HG02763 (cell line): ENCODE data around the gene ANKFY1.
"Not testable (repeated sequence)": the region's sequence is repeated elsewhere in the genome, so short reads cannot be mapped to it uniquely, and the experiment has no call there.

Source experiments
- ATAC-seq: cut with Tn5 transposase; IDR thresholded peaks from one replicate; pipeline ENCODE4 v1.9.1; 2021; ENCODE audit warnings: mild to moderate bottlenecking, moderate library complexity; ENCODE audit not compliant: unreplicated experiment

ANKFY1 gene

DNA sequence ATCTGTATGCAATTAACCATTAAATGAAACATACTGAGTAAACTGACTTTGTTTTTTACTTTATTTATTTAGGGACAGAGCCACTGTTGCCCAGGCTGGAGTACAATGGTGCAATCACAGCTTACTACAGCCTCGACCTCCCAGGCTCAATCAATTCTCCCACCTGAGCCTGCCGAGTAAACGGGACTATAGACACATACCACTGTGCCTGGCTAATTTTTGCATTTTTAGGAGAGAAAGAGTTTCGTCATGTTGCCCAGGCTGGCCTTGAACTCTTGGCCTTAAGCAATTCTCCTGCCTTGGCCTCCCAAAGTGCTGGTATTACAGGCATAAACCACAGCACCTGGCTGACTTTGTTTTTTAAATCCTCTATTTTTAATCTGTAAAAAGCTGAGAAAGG is 42.6 kb downstream of the ANKFY1 start:
- ATAC-seq = no peak

- no peak for ATAC-seq
Observed at GRCh38 chr17:4220655-4221054, 43.1 kb downstream of the ANKFY1 start.

DNA sequence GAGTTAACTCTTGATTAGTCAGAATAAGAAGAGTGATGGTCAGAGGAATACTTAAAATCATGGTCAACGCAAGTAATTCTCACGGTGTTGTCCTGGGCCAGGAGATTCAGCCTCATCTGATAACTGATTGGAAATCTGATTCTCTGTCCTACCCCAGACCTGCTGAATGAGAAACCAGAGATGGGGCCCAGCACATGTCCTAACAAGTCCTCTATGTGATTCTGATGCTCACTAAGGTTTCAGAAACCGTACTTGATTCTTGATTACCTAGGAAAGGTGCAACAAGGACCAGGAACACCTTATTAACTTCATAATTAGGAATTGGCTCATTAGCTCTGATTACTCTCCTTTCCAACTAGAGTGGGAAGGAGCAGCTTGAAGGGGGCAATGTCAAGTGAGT is 44.5 kb downstream of the ANKFY1 start:
- no peak for ATAC-seq

DNA sequence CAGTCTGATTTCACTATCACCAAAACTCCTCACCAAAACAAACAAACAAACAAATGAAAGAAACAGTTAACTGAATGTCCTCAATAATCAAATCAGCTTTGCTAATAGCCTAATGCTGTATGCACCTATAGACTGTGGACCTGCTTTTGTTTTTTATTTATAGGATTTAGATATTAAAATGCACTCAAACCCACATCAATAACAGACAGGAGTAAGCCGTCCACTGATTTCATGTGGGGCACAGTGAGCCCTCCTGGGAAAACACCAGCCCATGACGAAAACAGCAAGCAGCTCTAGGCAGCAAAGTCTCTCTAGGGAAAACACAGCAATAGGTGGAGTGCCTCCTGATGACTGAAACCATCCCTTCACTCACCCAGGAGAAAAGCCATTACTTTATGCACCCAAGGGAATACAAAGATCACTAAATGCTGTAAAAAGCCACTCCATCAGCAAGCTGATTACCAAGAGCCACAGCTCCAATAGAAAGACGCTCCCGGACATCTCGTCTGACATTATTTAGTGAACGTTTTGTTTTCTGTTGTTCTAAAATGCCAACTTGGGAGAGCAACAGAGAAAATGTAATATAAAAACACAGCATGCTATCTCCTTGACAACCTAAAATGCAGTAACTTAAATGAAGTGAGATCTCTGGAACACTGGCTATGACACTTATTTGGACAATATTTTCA is 47.8 kb downstream of the ANKFY1 start:
- no peak for ATAC-seq

GRCh38 chr17:4214157-4214556 is 49.6 kb downstream of the ANKFY1 start:
- ATAC-seq = no peak

GRCh38 chr17:4209611-4210010 is 54.2 kb downstream of the ANKFY1 start:
- no peak for ATAC-seq

DNA sequence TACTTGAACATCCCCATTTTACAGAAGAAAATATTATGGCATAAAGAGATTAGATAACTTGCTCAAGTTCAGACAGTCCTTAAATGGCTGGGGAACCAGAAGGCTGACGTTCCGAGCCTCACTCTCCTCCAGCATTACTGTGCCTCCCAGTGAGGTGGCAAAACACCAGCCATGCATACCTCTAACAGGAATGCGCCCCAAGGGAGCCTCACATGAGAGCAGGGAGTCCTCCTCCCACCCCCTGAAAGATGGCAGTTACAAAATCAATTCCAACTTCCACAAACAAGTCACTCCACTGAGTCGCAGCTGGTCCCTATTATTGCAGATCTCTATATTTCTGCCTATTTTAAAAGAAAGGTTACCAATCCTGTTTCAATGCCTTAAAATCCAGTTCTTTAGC is 55.5 kb downstream of the ANKFY1 start:
- ATAC-seq = no peak

GRCh38 chr17:4206962-4207361 is 56.8 kb downstream of the ANKFY1 start:
- no peak for ATAC-seq

GRCh38 chr17:4205917-4206316 is 57.9 kb downstream of the ANKFY1 start:
- ATAC-seq = no peak

DNA sequence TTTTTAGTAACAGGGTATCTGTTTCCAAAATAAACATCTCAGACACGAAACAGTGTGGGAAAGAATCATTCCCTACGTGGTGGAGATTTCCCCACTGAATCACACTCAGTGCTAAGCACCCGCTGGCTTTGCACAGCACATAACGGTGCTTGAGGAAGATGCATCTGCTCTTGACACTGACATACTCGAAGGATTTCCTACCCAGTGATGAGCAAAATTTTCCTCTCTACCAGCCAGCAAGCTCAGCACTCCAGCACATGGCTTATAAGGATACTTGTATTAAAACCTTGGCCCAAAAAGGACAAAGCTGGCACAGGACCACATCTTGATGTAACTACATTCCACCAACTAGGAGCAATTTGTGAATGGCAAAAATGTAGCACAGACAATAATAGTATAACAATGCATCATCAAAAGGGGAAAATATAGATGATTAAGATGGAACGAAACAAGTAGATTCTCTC is 59.0 kb downstream of the ANKFY1 start:
- ATAC-seq = no peak

GRCh38 chr17:4204190-4204589 is 59.6 kb downstream of the ANKFY1 start:
- ATAC-seq = no peak

DNA sequence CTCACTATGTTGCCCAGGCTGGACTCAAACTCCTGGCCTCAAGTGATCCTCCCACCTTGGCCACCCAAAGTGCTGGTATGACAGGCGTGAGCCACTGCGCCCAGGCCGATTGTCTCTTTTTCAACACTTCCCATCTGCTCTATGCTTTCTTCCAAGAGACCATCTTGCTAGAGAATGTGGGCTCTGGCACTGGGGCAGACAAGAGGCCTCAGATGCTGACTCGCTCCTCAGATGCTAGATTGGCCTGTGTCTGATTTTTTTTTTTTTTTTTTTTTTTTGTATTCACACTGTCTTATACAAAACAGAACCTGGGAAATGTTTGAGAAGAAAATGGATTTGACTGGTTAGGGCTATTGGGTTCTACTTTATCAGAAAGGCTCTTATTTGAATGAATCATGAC is 62.6 kb downstream of the ANKFY1 start:
- no peak for ATAC-seq

DNA sequence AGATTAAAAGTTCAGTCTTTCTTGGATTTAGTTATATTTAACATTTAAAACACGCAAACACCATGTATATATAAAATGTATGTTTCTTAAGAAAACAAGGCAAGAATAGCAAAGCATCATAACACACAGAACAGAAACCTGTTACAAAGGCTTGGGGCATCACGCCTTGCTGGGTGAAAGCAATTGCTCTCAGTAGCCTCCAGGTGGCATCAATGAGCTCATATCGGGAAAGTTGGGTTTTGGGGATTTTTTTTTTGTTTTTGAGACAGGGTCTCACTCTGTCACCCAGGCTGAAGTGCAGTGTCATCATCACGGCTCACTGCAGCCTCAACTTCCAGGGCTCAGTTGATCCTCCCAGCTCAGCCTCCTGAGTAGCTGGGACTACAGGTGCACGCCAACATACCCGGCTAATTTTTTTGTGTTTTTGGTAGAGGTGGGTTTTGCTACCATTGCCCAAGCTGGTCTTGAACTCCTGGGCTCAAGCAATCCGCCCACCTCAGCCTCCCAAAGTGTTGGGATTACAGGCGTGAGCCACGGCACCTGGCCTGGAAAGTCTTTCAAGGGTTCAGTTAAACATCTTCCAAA is 63.9 kb downstream of the ANKFY1 start:
- ATAC-seq = no peak

DNA sequence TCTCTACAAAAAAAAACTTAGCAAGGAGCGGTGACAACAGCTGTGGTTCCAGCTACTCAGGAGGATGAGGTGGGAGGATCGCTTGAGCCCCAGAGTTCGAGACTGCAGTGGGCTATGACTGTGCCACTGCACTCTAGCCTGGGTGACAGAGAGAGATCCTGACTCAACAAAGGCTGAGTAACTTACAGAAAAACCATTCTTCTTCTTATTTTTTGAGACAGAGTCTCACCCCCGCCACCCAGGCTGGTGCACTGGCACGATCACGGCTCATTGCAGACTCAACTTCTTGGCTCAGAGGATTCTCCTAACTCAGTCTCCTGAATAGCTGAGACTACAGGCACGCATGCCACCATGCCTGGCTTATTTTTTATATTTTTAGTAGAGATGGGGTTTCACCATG is 64.8 kb downstream of the ANKFY1 start:
- no peak for ATAC-seq

- no peak for ATAC-seq
Observed at GRCh38 chr17:4195306-4195705, 68.5 kb downstream of the ANKFY1 start.

GRCh38 chr17:4194796-4195195 is 69.0 kb downstream of the ANKFY1 start:
- no peak for ATAC-seq

- not testable (repeated sequence) for ATAC-seq
Observed at GRCh38 chr17:4190791-4191190, 73.0 kb downstream of the ANKFY1 start.

- no peak for ATAC-seq
Observed at GRCh38 chr17:4189280-4189679, 74.5 kb downstream of the ANKFY1 start.

DNA sequence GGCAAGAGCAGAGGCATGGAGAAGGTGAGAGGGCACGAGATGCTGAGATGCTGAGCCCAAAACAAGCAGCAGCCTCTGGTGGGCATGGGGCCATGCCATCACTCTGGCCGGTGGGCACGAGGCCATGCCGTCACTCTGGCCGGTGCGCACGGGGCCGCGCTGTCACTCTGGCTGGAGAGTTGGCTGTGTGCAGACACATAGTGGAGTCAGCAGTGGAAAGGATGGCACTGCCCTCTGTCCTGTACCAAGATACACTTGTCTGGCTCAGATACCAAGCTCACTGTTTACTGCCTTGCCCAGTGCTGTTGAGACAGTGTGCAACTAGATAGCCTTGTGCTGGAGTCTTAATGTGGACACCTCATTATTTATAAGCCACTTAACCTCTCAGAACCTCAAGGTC is 75.7 kb downstream of the ANKFY1 start:
- ATAC-seq = no peak

DNA sequence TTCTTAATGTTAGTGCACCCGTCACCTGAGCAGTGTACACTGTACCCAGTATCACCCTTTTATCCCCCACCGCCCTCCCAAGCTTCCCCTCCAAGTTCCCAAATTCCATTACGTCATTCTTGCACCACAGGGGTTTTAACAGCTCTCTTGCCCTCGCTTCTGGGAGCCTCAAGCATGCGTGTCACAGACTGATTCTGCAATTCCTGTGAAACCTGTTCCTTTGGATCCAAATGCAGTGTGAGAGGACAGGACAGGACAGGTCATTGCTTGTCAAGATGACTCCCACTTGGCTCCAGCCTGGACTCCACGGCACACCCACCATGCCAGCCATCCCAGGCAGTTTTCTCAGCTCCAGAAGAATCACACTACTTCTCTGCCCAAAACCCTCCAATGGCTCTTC is 76.7 kb downstream of the ANKFY1 start:
- no peak for ATAC-seq

- no peak for ATAC-seq
Observed at GRCh38 chr17:4186357-4186881, 77.4 kb downstream of the ANKFY1 start.

DNA sequence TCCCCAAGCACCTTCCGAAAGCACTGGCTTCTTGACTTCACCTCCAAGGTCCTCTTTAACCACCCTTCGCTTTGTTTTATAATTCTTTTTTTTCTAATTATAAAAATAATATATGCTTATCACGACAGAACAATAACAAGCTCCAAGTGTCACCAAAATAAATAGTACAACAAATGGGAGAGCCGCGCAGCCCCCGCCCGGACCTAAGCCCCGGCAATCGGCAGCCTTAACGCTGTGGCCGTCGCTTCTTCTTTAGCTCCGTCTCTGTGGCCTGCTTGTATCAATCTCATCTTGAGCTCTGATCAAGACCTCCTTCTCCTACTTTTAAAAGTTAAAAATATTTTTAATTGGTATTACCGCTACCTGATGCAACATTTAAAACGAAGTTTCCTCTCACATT is 78.1 kb downstream of the ANKFY1 start:
- no peak for ATAC-seq

GRCh38 chr17:4184811-4185210 is 79.0 kb downstream of the ANKFY1 start:
- no peak for ATAC-seq
